ENCODE data around the gene MTRF1.

DNA sequence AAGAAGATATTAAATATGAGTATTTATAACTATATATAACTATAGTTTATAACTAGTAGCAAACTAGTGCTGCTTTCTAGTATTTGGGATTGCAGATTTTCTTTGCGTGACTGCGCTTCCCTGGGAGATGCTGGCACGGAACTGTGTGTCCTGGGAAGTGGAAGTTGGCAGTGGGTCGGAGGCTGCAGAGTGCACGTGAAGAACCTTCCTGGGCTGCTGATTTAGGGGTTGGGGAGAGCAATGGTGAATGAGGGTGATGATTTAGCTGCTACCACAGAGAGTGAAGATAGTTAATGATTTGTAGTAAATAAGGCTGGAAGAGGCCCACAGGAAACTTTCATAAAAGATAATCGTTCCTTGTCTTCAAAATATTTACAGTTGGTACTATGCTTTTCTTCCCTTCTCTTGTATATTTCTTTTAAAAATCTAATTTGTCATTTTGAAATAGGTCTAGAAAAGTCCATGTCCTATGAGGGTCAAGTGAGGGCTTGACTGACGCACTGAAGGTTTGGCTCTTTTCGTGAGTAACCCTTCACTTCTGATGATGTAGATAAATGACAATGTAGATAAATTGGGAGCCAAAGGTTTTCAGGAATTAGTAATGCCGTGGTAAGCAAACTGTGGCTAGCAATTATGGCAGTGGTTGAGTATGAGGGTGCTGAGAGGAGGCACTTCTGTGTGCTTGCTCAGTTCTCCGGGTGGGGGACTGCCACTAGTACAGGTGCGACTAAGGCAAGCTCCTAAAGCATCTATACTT is 44.7 kb upstream of the MTRF1 start:
- no peak for TF ChIP-seq CTCF (IDR thresholded peaks at IDR 0.05)
- TF ChIP-seq POLR2A (IDR thresholded peaks at IDR 0.05), result no peak

Data from body of pancreas (tissue), 4 donors.